GM19324 (cell line): ENCODE data around the gene ENO1.

Experiments used
- ATAC-seq: cut with Tn5 transposase; IDR thresholded peaks from one replicate; pipeline ENCODE4 v1.9.1; 2021; ENCODE audit warnings: mild to moderate bottlenecking, moderate library complexity; ENCODE audit not compliant: unreplicated experiment, low FRiP score

ENO1 gene

GRCh38 chr1:8871965-8872399, 6.5 kb downstream of the ENO1 start:
- ATAC-seq, result no peak

- ATAC-seq, result no peak
Observed at GRCh38 chr1:8871539-8871935, 6.9 kb downstream of the ENO1 start.

GRCh38 chr1:8870616-8871538, 7.6 kb downstream of the ENO1 start:
- no peak for ATAC-seq

- ATAC-seq, result no peak
Observed at GRCh38 chr1:8870103-8870502, 8.4 kb downstream of the ENO1 start.

- no peak for ATAC-seq
Observed at GRCh38 chr1:8867878-8868567, 10.5 kb downstream of the ENO1 start.

- ATAC-seq, result no peak
Observed at GRCh38 chr1:8866792-8867415, 11.6 kb downstream of the ENO1 start.

GRCh38 chr1:8866173-8866791, 12.2 kb downstream of the ENO1 start:
- no peak for ATAC-seq

- no peak for ATAC-seq
Observed at GRCh38 chr1:8864713-8865344, 13.7 kb downstream of the ENO1 start.

GRCh38 chr1:8863794-8864233, 14.7 kb downstream of the ENO1 start:
- ATAC-seq, result no peak

GRCh38 chr1:8863138-8863537, 15.3 kb downstream of the ENO1 start:
- ATAC-seq, result no peak

- ATAC-seq, result no peak
Observed at GRCh38 chr1:8862528-8862927, 16.0 kb downstream of the ENO1 start.

- ATAC-seq, result no peak
Observed at GRCh38 chr1:8860738-8861516, 17.6 kb downstream of the ENO1 start.

GRCh38 chr1:8858888-8859706, 19.4 kb downstream of the ENO1 start:
- no peak for ATAC-seq

- no peak for ATAC-seq
Observed at GRCh38 chr1:8858112-8858668, 20.3 kb downstream of the ENO1 start.

- ATAC-seq, result no peak
Observed at GRCh38 chr1:8856689-8857412, 21.6 kb downstream of the ENO1 start.

- no peak for ATAC-seq
Observed at GRCh38 chr1:8854240-8854639, 24.2 kb downstream of the ENO1 start.

- ATAC-seq, result no peak
Observed at GRCh38 chr1:8851060-8851459, 27.4 kb downstream of the ENO1 start.
